Measurements from ENCODE around the gene COX19. TPM values are rescaled to one million over a fixed set of nuclear protein-coding genes. Genes with fewer than 3 reads are reported as not detected.

Gene COX19
- total and polyA plus RNA-seq, 2 of the 13 experiments (the other 11 are each of a cell fraction or from before 2014, with no cell fraction given) = 11.5 to 21.7 TPM

DNA sequence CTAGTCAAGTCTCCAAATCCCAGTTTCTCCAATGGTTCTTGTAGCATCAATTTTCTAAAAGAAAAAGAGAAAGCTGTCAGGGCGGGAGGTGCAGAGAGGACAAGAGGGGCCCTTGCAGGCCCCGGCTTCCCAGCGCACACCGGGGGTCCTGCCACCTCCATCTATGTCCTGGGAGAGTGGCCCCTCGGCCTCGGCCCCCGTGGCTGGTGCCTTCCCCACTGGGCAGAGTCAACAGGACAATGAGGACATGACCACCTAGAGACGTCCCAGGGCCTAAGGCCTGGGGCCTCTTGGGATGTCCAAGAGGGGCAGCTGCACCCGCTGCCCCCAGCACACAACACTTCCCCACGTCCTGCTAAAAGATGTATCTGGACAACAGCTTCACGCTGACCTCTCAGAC is 5.9 kb downstream of the COX19 start:
- in situ Hi-C loops (cut with HindIII; ENCODE audit: extremely low pct_ligation_motif_present, low pct_unique_long_range_greater_than_20kb) = no loop called here
- POLR2A ChIA-PET = interaction anchor here (1.6 kb wide), 2 partner anchors 12 to 23 kb away, joined by 4 to 7 read pairs; no protein-coding TSS in a partner anchor

More for the DNA sequence above, 5.9 kb downstream of the COX19 start:
- WGBS (ENCODE audit: low lambda C conversion rate) = 98% methylated on average over 8 of the region's 11 CpGs
- no TSS peak for BruUV-seq (replicated peaks)
- Histone ChIP-seq H4K20me1 (ENCODE audit: insufficient read depth, low read length) (peaks cover 18% of the 10 kb centered on the region; the same call in 1 of the 2 replicates), H2AFZ (ENCODE audit: low read length) (no peak overlapping the region), H3K9ac (ENCODE audit: insufficient read depth, low read depth, low read length) (no peak overlapping the region), H3K27me3 (ENCODE audit: control insufficient read depth in 1 of 2, insufficient read depth in 2 of 2, low read length in 2 of 2) (no peaks in the 10 kb centered on the region; a peak in 1 of 5 replicates), H3K27ac (ENCODE audit: extremely low read length, insufficient read depth, low read length) (no peak overlapping the region), H3K79me2 (ENCODE audit: insufficient read depth, low read length) (peaks cover 47% of the 10 kb centered on the region), H3K36me3 (replicated peaks in 1 of 2; ENCODE audit: control insufficient read depth in 1 of 2, insufficient read depth in 2 of 2, low read length in 2 of 2) (peaks cover 21 to 48% of the 10 kb centered on the region in 2 experiments), H3K4me1 (ENCODE audit: insufficient read depth, low read length) (peaks cover 53% of the 10 kb centered on the region), H3K9me3 (ENCODE audit: low read length) (no peaks in the 10 kb centered on the region), H3K4me2 (ENCODE audit: low read depth, low read length) (no peak overlapping the region), H3K4me3 (replicated peaks in 1 of 3; ENCODE audit: insufficient read depth in 1 of 3, low read depth in 2 of 3, low read length in 3 of 3) (no peak overlapping the region)
- no peak for FAIRE-seq
- intact Hi-C loops (cut with micrococcal nuclease; ENCODE audit: unreplicated experiment) = no loop called here
- TF ChIP-seq RBFOX2 (IDR thresholded peaks at IDR 0.05; ENCODE audit: low read depth, low read length) (peak; percentile 46; the same call in 1 of the 2 replicates), ZNF883 (CRISPR knock-in tag; IDR thresholded peaks at IDR 0.05; ENCODE audit: not compliant biosample characterization) (no peak), AGO2 (optimal IDR thresholded peaks at IDR 0.05; ENCODE audit: low read depth, low read length) (peak; percentile 71), SP5 (CRISPR knock-in tag; IDR thresholded peaks at IDR 0.05; ENCODE audit: borderline replicate concordance, low read depth) (no peak), SIN3A (IDR thresholded peaks at IDR 0.05; ENCODE audit: borderline replicate concordance, low read depth, low read length) (no peak)
- TF ChIP-seq, protein P1, sequence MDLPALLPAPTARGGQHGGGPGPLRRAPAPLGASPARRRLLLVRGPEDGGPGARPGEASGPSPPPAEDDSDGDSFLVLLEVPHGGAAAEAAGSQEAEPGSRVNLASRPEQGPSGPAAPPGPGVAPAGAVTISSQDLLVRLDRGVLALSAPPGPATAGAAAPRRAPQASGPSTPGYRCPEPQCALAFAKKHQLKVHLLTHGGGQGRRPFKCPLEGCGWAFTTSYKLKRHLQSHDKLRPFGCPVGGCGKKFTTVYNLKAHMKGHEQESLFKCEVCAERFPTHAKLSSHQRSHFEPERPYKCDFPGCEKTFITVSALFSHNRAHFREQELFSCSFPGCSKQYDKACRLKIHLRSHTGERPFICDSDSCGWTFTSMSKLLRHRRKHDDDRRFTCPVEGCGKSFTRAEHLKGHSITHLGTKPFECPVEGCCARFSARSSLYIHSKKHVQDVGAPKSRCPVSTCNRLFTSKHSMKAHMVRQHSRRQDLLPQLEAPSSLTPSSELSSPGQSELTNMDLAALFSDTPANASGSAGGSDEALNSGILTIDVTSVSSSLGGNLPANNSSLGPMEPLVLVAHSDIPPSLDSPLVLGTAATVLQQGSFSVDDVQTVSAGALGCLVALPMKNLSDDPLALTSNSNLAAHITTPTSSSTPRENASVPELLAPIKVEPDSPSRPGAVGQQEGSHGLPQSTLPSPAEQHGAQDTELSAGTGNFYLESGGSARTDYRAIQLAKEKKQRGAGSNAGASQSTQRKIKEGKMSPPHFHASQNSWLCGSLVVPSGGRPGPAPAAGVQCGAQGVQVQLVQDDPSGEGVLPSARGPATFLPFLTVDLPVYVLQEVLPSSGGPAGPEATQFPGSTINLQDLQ (CRISPR knock-in tag; IDR thresholded peaks at IDR 0.05) = no peak
- TF ChIP-seq, protein P2, sequence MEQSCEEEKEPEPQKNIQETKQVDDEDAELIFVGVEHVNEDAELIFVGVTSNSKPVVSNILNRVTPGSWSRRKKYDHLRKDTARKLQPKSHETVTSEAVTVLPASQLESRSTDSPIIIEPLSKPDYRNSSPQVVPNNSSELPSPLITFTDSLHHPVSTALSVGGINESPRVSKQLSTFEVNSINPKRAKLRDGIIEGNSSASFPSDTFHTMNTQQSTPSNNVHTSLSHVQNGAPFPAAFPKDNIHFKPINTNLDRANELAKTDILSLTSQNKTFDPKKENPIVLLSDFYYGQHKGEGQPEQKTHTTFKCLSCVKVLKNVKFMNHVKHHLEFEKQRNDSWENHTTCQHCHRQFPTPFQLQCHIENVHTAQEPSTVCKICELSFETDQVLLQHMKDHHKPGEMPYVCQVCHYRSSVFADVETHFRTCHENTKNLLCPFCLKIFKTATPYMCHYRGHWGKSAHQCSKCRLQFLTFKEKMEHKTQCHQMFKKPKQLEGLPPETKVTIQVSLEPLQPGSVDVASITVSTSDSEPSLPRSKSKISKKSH (CRISPR knock-in tag; IDR thresholded peaks at IDR 0.05; ENCODE audit: borderline replicate concordance) = no peak
- TF ChIP-seq, protein P3, sequence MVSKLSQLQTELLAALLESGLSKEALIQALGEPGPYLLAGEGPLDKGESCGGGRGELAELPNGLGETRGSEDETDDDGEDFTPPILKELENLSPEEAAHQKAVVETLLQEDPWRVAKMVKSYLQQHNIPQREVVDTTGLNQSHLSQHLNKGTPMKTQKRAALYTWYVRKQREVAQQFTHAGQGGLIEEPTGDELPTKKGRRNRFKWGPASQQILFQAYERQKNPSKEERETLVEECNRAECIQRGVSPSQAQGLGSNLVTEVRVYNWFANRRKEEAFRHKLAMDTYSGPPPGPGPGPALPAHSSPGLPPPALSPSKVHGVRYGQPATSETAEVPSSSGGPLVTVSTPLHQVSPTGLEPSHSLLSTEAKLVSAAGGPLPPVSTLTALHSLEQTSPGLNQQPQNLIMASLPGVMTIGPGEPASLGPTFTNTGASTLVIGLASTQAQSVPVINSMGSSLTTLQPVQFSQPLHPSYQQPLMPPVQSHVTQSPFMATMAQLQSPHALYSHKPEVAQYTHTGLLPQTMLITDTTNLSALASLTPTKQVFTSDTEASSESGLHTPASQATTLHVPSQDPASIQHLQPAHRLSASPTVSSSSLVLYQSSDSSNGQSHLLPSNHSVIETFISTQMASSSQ (IDR thresholded peaks at IDR 0.05; ENCODE audit: low read depth) = no peak
- TF ChIP-seq, protein P3 (CRISPR knock-in tag; IDR thresholded peaks at IDR 0.05; ENCODE audit: borderline replicate concordance) = no peak
- no peak for DNase-seq (ENCODE audit: low spot score)
- CTCF ChIA-PET (ENCODE audit: low intra/inter-chr PET ratio, low total read pairs) = no interaction called here
- ATAC-seq = no peak
